ACC112 (cell line): ENCODE measurements around the gene TPSB2.
"Not testable (repeated sequence)": the region's sequence is repeated elsewhere in the genome, so short reads cannot be mapped to it uniquely, and the experiment has no call there.

Experiments
- H2AFZ ChIP-seq: fragments of 200-600 bp; sonication (generic); one replicate; pipeline ENCODE4 v1.6.0; 2017; ENCODE audit warnings: antibody characterized with exemption, low read length; ENCODE audit not compliant: unreplicated experiment
- H3K27ac ChIP-seq: fragments of 200-600 bp; sonication (generic); 2 replicates; pipeline ENCODE4 v1.5.1; 2014; ENCODE audit warnings: low read depth, mild to moderate bottlenecking, antibody characterized with exemption, low read length, moderate library complexity
- H3K27me3 ChIP-seq: fragments of 200-600 bp; sonication (generic); 2 replicates; pipeline ENCODE4 v1.6.1; 2014; ENCODE audit warnings: mild to moderate bottlenecking, antibody characterized with exemption, low read length, moderate library complexity, mixed read lengths; ENCODE audit not compliant: insufficient read depth
- H3K36me3 ChIP-seq: fragments of 200-600 bp; sonication (generic); 2 replicates; pipeline ENCODE4 v1.6.1; 2016; ENCODE audit warnings: mild to moderate bottlenecking, antibody characterized with exemption, low read length, moderate library complexity, mixed read lengths; ENCODE audit not compliant: insufficient read depth
- H3K4me1 ChIP-seq: fragments of 200-600 bp; sonication (generic); one replicate; pipeline ENCODE4 v1.6.1; 2016; ENCODE audit warnings: low read length, mixed read lengths; ENCODE audit not compliant: insufficient read depth, unreplicated experiment, control insufficient read depth
- H3K4me3 ChIP-seq: fragments of 200-600 bp; sonication (generic); 2 replicates; pipeline ENCODE4 v1.5.1; 2014; ENCODE audit warnings: mild to moderate bottlenecking, low read depth, low read length
- H3K79me2 ChIP-seq: fragments of 200-600 bp; sonication (generic); one replicate; pipeline ENCODE4 v1.6.0; 2016; ENCODE audit warnings: low read length; ENCODE audit not compliant: control insufficient read depth, unreplicated experiment, insufficient read depth

TPSB2 gene

GRCh38 chr16:1185460-1186207 lies 44.4 kb downstream of the TPSB2 start:
- not testable (repeated sequence) for H2AFZ ChIP-seq, H3K36me3 ChIP-seq, H3K79me2 ChIP-seq, H3K4me3 ChIP-seq, H3K27ac ChIP-seq, H3K27me3 ChIP-seq
- H3K4me1 ChIP-seq = peaks cover 22% of the 10 kb centered on the region

- no peaks in the 10 kb centered on the region for H3K36me3 ChIP-seq
- H3K4me1 ChIP-seq = peaks cover 22% of the 10 kb centered on the region
- no peak overlapping the region for H3K4me3 ChIP-seq
- no peak overlapping the region for H2AFZ ChIP-seq
- no peak overlapping the region for H3K27ac ChIP-seq
- no peaks in the 10 kb centered on the region for H3K79me2 ChIP-seq
- peaks cover 5% of the 10 kb centered on the region; the same call in 1 of the 2 replicates for H3K27me3 ChIP-seq
These were observed 45.0 kb downstream of the TPSB2 start for GRCh38 chr16:1184980-1185379.

- Histone ChIP-seq H3K4me3 (no peak overlapping the region), H3K27me3 (peaks cover 5% of the 10 kb centered on the region; the same call in 1 of the 2 replicates), H3K4me1 (peaks cover 22% of the 10 kb centered on the region)
These were observed 45.7 kb downstream of the TPSB2 start for GRCh38 chr16:1184156-1184868.

GRCh38 chr16:1182950-1183907 lies 46.8 kb downstream of the TPSB2 start:
- Histone ChIP-seq H2AFZ (peak overlapping the region; percentile 31), H3K36me3 (no peaks in the 10 kb centered on the region), H3K27ac (peak overlapping the region; percentile 78), H3K79me2 (no peaks in the 10 kb centered on the region), H3K4me1 (peaks cover 22% of the 10 kb centered on the region), H3K4me3 (peak overlapping the region; percentile 63), H3K27me3 (peaks cover 5% of the 10 kb centered on the region; the same call in 1 of the 2 replicates)

More at GRCh38 chr16:1184156-1184868, 45.7 kb downstream of the TPSB2 start:
- Histone ChIP-seq H2AFZ (no peak overlapping the region), H3K27ac (no peak overlapping the region), H3K36me3 (no peaks in the 10 kb centered on the region), H3K79me2 (no peaks in the 10 kb centered on the region)

- no peak overlapping the region for H2AFZ ChIP-seq
- H3K27ac ChIP-seq = peak overlapping the region; percentile 78
These were observed 47.7 kb downstream of the TPSB2 start for GRCh38 chr16:1182316-1182671.

GRCh38 chr16:1181404-1182315 lies 48.3 kb downstream of the TPSB2 start:
- Histone ChIP-seq H3K79me2 (no peaks in the 10 kb centered on the region), H3K36me3 (no peaks in the 10 kb centered on the region), H3K4me1 (peaks cover 22% of the 10 kb centered on the region), H3K4me3 (peak overlapping the region; percentile 57; the same call in 1 of the 2 replicates), H2AFZ (no peak overlapping the region), H3K27ac (no peak overlapping the region), H3K27me3 (no peaks in the 10 kb centered on the region)

More at GRCh38 chr16:1182316-1182671, 47.7 kb downstream of the TPSB2 start:
- Histone ChIP-seq H3K27me3 (peaks cover under 1% of the 10 kb centered on the region; the same call in 1 of the 2 replicates), H3K4me3 (peak overlapping the region; percentile 57; the same call in 1 of the 2 replicates), H3K79me2 (no peaks in the 10 kb centered on the region), H3K36me3 (no peaks in the 10 kb centered on the region), H3K4me1 (peaks cover 22% of the 10 kb centered on the region)

- Histone ChIP-seq H2AFZ (no peak overlapping the region), H3K4me3 (no peak overlapping the region), H3K4me1 (peaks cover 22% of the 10 kb centered on the region), H3K27ac (no peak overlapping the region), H3K79me2 (no peaks in the 10 kb centered on the region), H3K36me3 (no peaks in the 10 kb centered on the region), H3K27me3 (no peaks in the 10 kb centered on the region)
These were observed 49.2 kb downstream of the TPSB2 start for GRCh38 chr16:1180549-1181403.
